GM12801 (cell line): ENCODE measurements around the gene ADAMTS14.

ENCODE experiments used
- TF ChIP-seq, protein P1 (sequence below): IDR thresholded peaks from one replicate; pipeline ENCODE4 v1.5.1; 2011; ENCODE audit warnings: control low read depth; ENCODE audit not compliant: insufficient read length; ENCODE audit errors: extremely low read depth

Gene ADAMTS14

GRCh38 chr10:70729763-70730357, 57.6 kb downstream of the ADAMTS14 start:
- TF ChIP-seq, protein P1, sequence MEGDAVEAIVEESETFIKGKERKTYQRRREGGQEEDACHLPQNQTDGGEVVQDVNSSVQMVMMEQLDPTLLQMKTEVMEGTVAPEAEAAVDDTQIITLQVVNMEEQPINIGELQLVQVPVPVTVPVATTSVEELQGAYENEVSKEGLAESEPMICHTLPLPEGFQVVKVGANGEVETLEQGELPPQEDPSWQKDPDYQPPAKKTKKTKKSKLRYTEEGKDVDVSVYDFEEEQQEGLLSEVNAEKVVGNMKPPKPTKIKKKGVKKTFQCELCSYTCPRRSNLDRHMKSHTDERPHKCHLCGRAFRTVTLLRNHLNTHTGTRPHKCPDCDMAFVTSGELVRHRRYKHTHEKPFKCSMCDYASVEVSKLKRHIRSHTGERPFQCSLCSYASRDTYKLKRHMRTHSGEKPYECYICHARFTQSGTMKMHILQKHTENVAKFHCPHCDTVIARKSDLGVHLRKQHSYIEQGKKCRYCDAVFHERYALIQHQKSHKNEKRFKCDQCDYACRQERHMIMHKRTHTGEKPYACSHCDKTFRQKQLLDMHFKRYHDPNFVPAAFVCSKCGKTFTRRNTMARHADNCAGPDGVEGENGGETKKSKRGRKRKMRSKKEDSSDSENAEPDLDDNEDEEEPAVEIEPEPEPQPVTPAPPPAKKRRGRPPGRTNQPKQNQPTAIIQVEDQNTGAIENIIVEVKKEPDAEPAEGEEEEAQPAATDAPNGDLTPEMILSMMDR: no peak

GRCh38 chr10:70730955-70731354, 58.6 kb downstream of the ADAMTS14 start:
- TF ChIP-seq, protein P1: no peak

GRCh38 chr10:70732569-70732968, 60.3 kb downstream of the ADAMTS14 start:
- TF ChIP-seq, protein P1: no peak

- TF ChIP-seq, protein P1: no peak
Observed at GRCh38 chr10:70733051-70733450, 60.7 kb downstream of the ADAMTS14 start.

DNA sequence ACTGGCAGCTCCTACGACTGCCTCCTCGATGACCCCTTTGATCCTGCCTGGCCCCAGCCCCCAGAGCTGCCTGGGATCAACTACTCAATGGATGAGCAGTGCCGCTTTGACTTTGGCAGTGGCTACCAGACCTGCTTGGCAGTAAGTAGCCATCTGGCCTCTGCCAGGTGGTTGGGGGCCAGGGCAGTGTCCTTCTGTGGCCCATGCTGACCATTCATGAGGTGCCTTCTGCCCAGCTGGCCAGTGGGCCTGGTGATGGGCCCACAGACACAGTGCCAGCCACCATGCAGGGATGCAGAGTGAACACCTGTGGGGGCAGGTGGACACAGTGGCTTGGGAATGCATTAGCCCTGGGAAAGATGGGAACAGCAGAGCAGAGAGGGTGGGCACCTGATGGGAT, 62.9 kb downstream of the ADAMTS14 start:
- TF ChIP-seq, protein P1: no peak

- TF ChIP-seq, protein P1: no peak
Observed at GRCh38 chr10:70736525-70736924, 64.2 kb downstream of the ADAMTS14 start.

- TF ChIP-seq, protein P1: no peak
Observed at GRCh38 chr10:70737250-70737649, 64.9 kb downstream of the ADAMTS14 start.
